Liver (tissue), 3 donors: Measurements from ENCODE around the gene MAVS.

Source experiments
- EGR1 ChIP-seq, 2 donors: IDR thresholded peaks; 2 replicates each; pipeline ENCODE4 v1.6.1; 2016 to 2018; ENCODE audit warnings: antibody characterized with exemption in 2 of 2, low read depth in 2 of 2
- GABPA ChIP-seq, 2 donors: IDR thresholded peaks in 1 of 2; conservative IDR thresholded peaks in 1 of 2; 2 replicates each; pipeline ENCODE4 v1.6.1; 2016; ENCODE audit warnings: antibody characterized with exemption in 2 of 2, mild to moderate bottlenecking in 1 of 2, moderate library complexity in 1 of 2
- JUND ChIP-seq, 2 donors: IDR thresholded peaks; 2 replicates each; pipeline ENCODE4 v1.6.1; 2016; ENCODE audit warnings: antibody characterized with exemption in 2 of 2
- NR2F2 ChIP-seq: IDR thresholded peaks from 2 replicates; pipeline ENCODE4 v1.6.1; 2016; ENCODE audit warnings: antibody characterized with exemption
- RAD21 ChIP-seq, 2 donors: IDR thresholded peaks; 2 replicates each; pipeline ENCODE4 v1.6.1; 2016; ENCODE audit warnings: antibody characterized with exemption in 2 of 2, mild to moderate bottlenecking in 2 of 2
- RXRA ChIP-seq, 2 donors: IDR thresholded peaks; 2 replicates each; pipeline ENCODE4 v1.6.1; 2017 to 2018; ENCODE audit warnings: antibody characterized with exemption in 2 of 2, mild to moderate bottlenecking in 1 of 2
- SP1 ChIP-seq: IDR thresholded peaks from 2 replicates; pipeline ENCODE4 v1.6.1; 2018; ENCODE audit warnings: antibody characterized with exemption, mild to moderate bottlenecking
- TAF1 ChIP-seq: conservative IDR thresholded peaks from 2 replicates; pipeline ENCODE4 v1.6.1; 2016; ENCODE audit warnings: antibody characterized with exemption, mild to moderate bottlenecking
- YY1 ChIP-seq: IDR thresholded peaks from 2 replicates; pipeline ENCODE4 v1.6.1; 2016; ENCODE audit warnings: antibody characterized with exemption, mild to moderate bottlenecking
- TF ChIP-seq, protein P1 (sequence below): fragments of 150-350 bp; IDR thresholded peaks from 2 replicates; pipeline ENCODE4 v1.5.1; 2017; ENCODE audit warnings: improper control_type of control experiment, low read depth, low read length; ENCODE audit not compliant: missing input control
- TF ChIP-seq, protein P2 (sequence below): IDR thresholded peaks from 2 replicates; pipeline ENCODE4 v1.6.1; 2016; ENCODE audit warnings: antibody characterized with exemption
- TF ChIP-seq, protein P3 (sequence below): IDR thresholded peaks from 2 replicates; pipeline ENCODE4 v1.6.1; 2016; ENCODE audit warnings: antibody characterized with exemption
- donor health status: healthy.
- donor health status: healthy.

DNA sequence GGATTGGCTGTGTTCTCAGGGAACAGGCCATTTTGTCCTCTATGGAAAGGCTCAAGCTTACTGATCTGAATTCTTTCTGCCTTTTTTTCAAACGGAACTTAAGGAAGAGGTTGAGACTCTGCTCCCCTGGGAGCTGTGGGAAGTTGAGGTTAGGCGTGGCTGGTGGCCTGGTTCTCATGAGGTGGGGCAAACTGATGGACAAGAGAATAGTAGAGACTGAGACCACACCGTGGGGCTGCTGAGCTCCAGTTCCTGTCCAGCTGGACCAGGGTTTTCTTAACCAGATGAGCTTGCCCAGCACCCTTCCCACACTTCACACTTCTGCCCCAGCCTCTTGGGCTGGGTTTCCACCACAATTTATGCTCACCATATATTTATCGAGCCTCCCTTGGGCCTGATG lies 20.2 kb upstream of the MAVS start:
- TF ChIP-seq, protein P1, sequence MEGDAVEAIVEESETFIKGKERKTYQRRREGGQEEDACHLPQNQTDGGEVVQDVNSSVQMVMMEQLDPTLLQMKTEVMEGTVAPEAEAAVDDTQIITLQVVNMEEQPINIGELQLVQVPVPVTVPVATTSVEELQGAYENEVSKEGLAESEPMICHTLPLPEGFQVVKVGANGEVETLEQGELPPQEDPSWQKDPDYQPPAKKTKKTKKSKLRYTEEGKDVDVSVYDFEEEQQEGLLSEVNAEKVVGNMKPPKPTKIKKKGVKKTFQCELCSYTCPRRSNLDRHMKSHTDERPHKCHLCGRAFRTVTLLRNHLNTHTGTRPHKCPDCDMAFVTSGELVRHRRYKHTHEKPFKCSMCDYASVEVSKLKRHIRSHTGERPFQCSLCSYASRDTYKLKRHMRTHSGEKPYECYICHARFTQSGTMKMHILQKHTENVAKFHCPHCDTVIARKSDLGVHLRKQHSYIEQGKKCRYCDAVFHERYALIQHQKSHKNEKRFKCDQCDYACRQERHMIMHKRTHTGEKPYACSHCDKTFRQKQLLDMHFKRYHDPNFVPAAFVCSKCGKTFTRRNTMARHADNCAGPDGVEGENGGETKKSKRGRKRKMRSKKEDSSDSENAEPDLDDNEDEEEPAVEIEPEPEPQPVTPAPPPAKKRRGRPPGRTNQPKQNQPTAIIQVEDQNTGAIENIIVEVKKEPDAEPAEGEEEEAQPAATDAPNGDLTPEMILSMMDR = no peak
- TF ChIP-seq RXRA (IDR thresholded peaks at IDR 0.05) (no peak), YY1 (no peak), SP1 (no peak), JUND (IDR thresholded peaks at IDR 0.05) (no peak), NR2F2 (no peak), RAD21 (IDR thresholded peaks at IDR 0.05) (no peak), GABPA (IDR thresholded peaks at IDR 0.05 in 1 of 2, conservative IDR thresholded peaks at IDR 0.05 in 1 of 2) (no peak), TAF1 (no peak), EGR1 (IDR thresholded peaks at IDR 0.05; ENCODE audit: low read depth in 2 of 2) (no peak)
- TF ChIP-seq, protein P2, sequence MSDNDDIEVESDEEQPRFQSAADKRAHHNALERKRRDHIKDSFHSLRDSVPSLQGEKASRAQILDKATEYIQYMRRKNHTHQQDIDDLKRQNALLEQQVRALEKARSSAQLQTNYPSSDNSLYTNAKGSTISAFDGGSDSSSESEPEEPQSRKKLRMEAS = no peak
- TF ChIP-seq, protein P3, sequence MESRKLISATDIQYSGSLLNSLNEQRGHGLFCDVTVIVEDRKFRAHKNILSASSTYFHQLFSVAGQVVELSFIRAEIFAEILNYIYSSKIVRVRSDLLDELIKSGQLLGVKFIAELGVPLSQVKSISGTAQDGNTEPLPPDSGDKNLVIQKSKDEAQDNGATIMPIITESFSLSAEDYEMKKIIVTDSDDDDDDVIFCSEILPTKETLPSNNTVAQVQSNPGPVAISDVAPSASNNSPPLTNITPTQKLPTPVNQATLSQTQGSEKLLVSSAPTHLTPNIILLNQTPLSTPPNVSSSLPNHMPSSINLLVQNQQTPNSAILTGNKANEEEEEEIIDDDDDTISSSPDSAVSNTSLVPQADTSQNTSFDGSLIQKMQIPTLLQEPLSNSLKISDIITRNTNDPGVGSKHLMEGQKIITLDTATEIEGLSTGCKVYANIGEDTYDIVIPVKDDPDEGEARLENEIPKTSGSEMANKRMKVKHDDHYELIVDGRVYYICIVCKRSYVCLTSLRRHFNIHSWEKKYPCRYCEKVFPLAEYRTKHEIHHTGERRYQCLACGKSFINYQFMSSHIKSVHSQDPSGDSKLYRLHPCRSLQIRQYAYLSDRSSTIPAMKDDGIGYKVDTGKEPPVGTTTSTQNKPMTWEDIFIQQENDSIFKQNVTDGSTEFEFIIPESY = no peak
